ENCODE data around the gene SLC1A6. TPM values are rescaled to one million over a fixed set of nuclear protein-coding genes. Genes with fewer than 3 reads are reported as not detected.

SLC1A6 gene
- total RNA-seq, 6 experiments from 2014 or later: not detected

GRCh38 chr19:14972676-14973075 lies 7.0 kb downstream of the SLC1A6 start:
- no peak overlapping the region for H3K27ac Mint-ChIP-seq
- DNase-seq: no peak
- peaks cover 10% of the 10 kb centered on the region for H3K36me3 Mint-ChIP-seq (ENCODE audit: low read depth)
- H3K27me3 Mint-ChIP-seq (ENCODE audit: insufficient read depth): no peaks in the 10 kb centered on the region; the same call in 1 of the 2 replicates
- H3K9me3 Mint-ChIP-seq: peaks cover 43% of the 10 kb centered on the region
- H3K4me1 Mint-ChIP-seq (ENCODE audit: low read depth): no peaks in the 10 kb centered on the region
- H3K4me3 Mint-ChIP-seq: no peak overlapping the region
- TF ChIP-seq CTCF (IDR thresholded peaks at IDR 0.05): no peak

GRCh38 chr19:14971474-14971873 lies 8.2 kb downstream of the SLC1A6 start:
- TF ChIP-seq CTCF (IDR thresholded peaks at IDR 0.05): no peak
- H3K9me3 Mint-ChIP-seq: peaks cover 43% of the 10 kb centered on the region
- DNase-seq: no peak
- H3K36me3 Mint-ChIP-seq (ENCODE audit: low read depth): peaks cover 10% of the 10 kb centered on the region
- no peaks in the 10 kb centered on the region for H3K4me1 Mint-ChIP-seq (ENCODE audit: low read depth)
- no peaks in the 10 kb centered on the region; the same call in 1 of the 2 replicates for H3K27me3 Mint-ChIP-seq (ENCODE audit: insufficient read depth)
- no peak overlapping the region for H3K27ac Mint-ChIP-seq
- H3K4me3 Mint-ChIP-seq: no peak overlapping the region

GRCh38 chr19:14968247-14968646 lies 11.4 kb downstream of the SLC1A6 start:
- Mint-ChIP-seq H3K9me3 (peaks cover 44% of the 10 kb centered on the region), H3K36me3 (ENCODE audit: low read depth) (peaks cover 10% of the 10 kb centered on the region), H3K4me1 (ENCODE audit: low read depth) (no peaks in the 10 kb centered on the region), H3K27me3 (ENCODE audit: insufficient read depth) (no peaks in the 10 kb centered on the region; the same call in 1 of the 2 replicates), H3K4me3 (no peak overlapping the region), H3K27ac (no peak overlapping the region)
- TF ChIP-seq CTCF (IDR thresholded peaks at IDR 0.05): no peak
- DNase-seq: no peak

GRCh38 chr19:14961956-14962685 lies 17.5 kb downstream of the SLC1A6 start:
- Mint-ChIP-seq H3K27me3 (ENCODE audit: insufficient read depth) (no peaks in the 10 kb centered on the region), H3K36me3 (ENCODE audit: low read depth) (no peaks in the 10 kb centered on the region), H3K9me3 (peaks cover 26% of the 10 kb centered on the region), H3K4me1 (ENCODE audit: low read depth) (no peaks in the 10 kb centered on the region), H3K4me3 (no peak overlapping the region), H3K27ac (no peak overlapping the region)
- DNase-seq: no peak
- TF ChIP-seq CTCF (IDR thresholded peaks at IDR 0.05): no peak

GRCh38 chr19:14959263-14959662 lies 20.4 kb downstream of the SLC1A6 start:
- no peak overlapping the region for H3K27ac Mint-ChIP-seq
- no peak overlapping the region for H3K4me3 Mint-ChIP-seq
- peaks cover 46% of the 10 kb centered on the region for H3K9me3 Mint-ChIP-seq
- no peak for TF ChIP-seq CTCF (IDR thresholded peaks at IDR 0.05)
- H3K27me3 Mint-ChIP-seq (ENCODE audit: insufficient read depth): no peaks in the 10 kb centered on the region
- no peaks in the 10 kb centered on the region for H3K4me1 Mint-ChIP-seq (ENCODE audit: low read depth)
- H3K36me3 Mint-ChIP-seq (ENCODE audit: low read depth): no peaks in the 10 kb centered on the region
- DNase-seq: no peak
